Thyroid gland (tissue), 4 donors: ENCODE data around the gene CCR9.

Experiments used
- POLR2A ChIP-seq, 2 donors: fragments of 450-650 bp; IDR thresholded peaks; one replicate each; pipeline ENCODE4 v1.6.1; 2017; ENCODE audit warnings: antibody characterized with exemption in 2 of 2, mild to moderate bottlenecking in 2 of 2, moderate library complexity in 1 of 2
- TF ChIP-seq, protein P1 (sequence below), 6 experiments: fragments of 200-600 bp in 3 of 6; fragments of 450-650 bp in 3 of 6; sonication (generic) in 3 of 6; IDR thresholded peaks; one replicate each; pipeline ENCODE4 v1.5.1; 2016 to 2019; ENCODE audit warnings: antibody characterized with exemption in 6 of 6, mild to moderate bottlenecking in 2 of 6, inconsistent platforms in 1 of 6, moderate library complexity in 1 of 6

DNA sequence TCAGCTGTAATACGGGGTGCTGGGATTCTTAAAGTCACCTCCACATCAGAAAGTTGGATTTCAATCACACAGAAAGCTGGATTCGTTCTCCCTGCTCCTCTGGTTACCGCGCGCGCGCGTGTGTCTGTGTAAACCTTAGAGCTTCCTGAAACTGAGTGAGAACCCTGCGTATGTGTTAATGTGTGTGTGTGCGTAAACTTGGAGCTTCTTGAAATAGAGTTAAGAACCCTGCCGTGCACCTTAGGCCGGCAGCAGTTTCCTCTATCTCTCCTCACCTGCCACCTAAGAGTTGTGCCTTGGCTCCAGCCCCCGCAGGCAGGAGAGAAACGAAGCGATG lies 45.0 kb upstream of the CCR9 start:
- TF ChIP-seq POLR2A (IDR thresholded peaks at IDR 0.05), result no peak
- TF ChIP-seq, protein P1, sequence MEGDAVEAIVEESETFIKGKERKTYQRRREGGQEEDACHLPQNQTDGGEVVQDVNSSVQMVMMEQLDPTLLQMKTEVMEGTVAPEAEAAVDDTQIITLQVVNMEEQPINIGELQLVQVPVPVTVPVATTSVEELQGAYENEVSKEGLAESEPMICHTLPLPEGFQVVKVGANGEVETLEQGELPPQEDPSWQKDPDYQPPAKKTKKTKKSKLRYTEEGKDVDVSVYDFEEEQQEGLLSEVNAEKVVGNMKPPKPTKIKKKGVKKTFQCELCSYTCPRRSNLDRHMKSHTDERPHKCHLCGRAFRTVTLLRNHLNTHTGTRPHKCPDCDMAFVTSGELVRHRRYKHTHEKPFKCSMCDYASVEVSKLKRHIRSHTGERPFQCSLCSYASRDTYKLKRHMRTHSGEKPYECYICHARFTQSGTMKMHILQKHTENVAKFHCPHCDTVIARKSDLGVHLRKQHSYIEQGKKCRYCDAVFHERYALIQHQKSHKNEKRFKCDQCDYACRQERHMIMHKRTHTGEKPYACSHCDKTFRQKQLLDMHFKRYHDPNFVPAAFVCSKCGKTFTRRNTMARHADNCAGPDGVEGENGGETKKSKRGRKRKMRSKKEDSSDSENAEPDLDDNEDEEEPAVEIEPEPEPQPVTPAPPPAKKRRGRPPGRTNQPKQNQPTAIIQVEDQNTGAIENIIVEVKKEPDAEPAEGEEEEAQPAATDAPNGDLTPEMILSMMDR (IDR thresholded peaks at IDR 0.05), result no peak
